H1 (cell line): Measurements from ENCODE around the gene PGP. TPM values are rescaled to one million over a fixed set of nuclear protein-coding genes. Genes with fewer than 3 reads are reported as not detected.

Source experiments
- CTCF ChIA-PET: fragments of 300-600 bp; sonication (Branson Sonifier 250); formaldehyde crosslinking; loops from one replicate; lab custom pipeline; 2021; ENCODE audit not compliant: partially characterized antibody; lab: Charles Lee
- POLR2A ChIA-PET: fragments of 300-600 bp; sonication (Branson Sonifier 250); formaldehyde crosslinking; loops from one replicate; lab custom pipeline; 2021; ENCODE audit warnings: inconsistent platforms; ENCODE audit not compliant: partially characterized antibody; lab: Charles Lee
- DNase-seq, 2 experiments: peaks; one replicate each; pipeline versions ENCODE4 v3.0.0 to v3.0.0-alpha.2; 2010 to 2022; ENCODE audit warnings: low spot score in 2 of 2, low read depth in 1 of 2, mixed read lengths in 1 of 2
- FAIRE-seq: peaks from 2 replicates; lab custom pipeline; 2011; peaks lifted over from hg19 to GRCh38; lab: Jason Lieb, UNC
- H2AFZ ChIP-seq: 2 replicates; pipeline ENCODE4 v1.8.1; 2012; ENCODE audit warnings: low read length, inconsistent platforms
- H2AK5ac ChIP-seq: 2 replicates; pipeline ENCODE4 v1.6.1; 2013; ENCODE audit warnings: low read depth, low read length
- H2BK120ac ChIP-seq: replicated peaks from 2 replicates; pipeline ENCODE3; 2013; ENCODE audit warnings: low read depth, low read length, inconsistent platforms
- H2BK12ac ChIP-seq: 2 replicates; pipeline ENCODE4 v1.6.1; 2013; ENCODE audit warnings: low read depth, low read length
- H2BK15ac ChIP-seq: 2 replicates; pipeline ENCODE4 v1.6.1; 2013; ENCODE audit warnings: low read length
- H2BK20ac ChIP-seq: 2 replicates; pipeline ENCODE4 v1.6.1; 2013; ENCODE audit warnings: low read length
- H2BK5ac ChIP-seq: 2 replicates; pipeline ENCODE4 v1.6.1; 2013; ENCODE audit warnings: low read depth, low read length
- H3K14ac ChIP-seq: 2 replicates; pipeline ENCODE4 v1.6.1; 2013; ENCODE audit warnings: inconsistent platforms; ENCODE audit not compliant: insufficient read length
- H3K18ac ChIP-seq: 2 replicates; pipeline ENCODE4 v1.6.1; 2013; ENCODE audit warnings: low read length; ENCODE audit errors: extremely low read depth
- H3K23ac ChIP-seq: 2 replicates; pipeline ENCODE4 v1.6.1; 2013; ENCODE audit warnings: inconsistent platforms; ENCODE audit not compliant: insufficient read length
- H3K23me2 ChIP-seq: 2 replicates; pipeline ENCODE4 v1.6.1; 2013; ENCODE audit warnings: low read depth, low read length
- H3K27ac ChIP-seq: 2 replicates; pipeline ENCODE4 v1.6.1; 2011; ENCODE audit warnings: low read depth, low read length, inconsistent platforms
- H3K27me3 ChIP-seq, 4 experiments: replicated peaks in 1 of 4; 1 replicate in 1 of 4; 2 replicates in 3 of 4; pipeline versions ENCODE4 v1.6.1 to v1.8.1; 2011 to 2013; ENCODE audit warnings: low read length in 3 of 4, mild to moderate bottlenecking in 3 of 4, inconsistent platforms in 2 of 4, mixed read lengths in 2 of 4, moderate library complexity in 1 of 4; ENCODE audit not compliant: control insufficient read depth in 3 of 4, insufficient read depth in 3 of 4; ENCODE audit errors: extremely low read depth in 1 of 4
- H3K36me3 ChIP-seq, 4 experiments: 2 replicates each; pipeline versions ENCODE4 v1.6.1 to v1.8.1; 2011 to 2013; ENCODE audit warnings: mild to moderate bottlenecking in 4 of 4, low read length in 3 of 4, moderate library complexity in 2 of 4, control low read depth in 1 of 4, inconsistent platforms in 1 of 4; ENCODE audit not compliant: insufficient read depth in 4 of 4, control insufficient read depth in 2 of 4
- H3K4ac ChIP-seq: replicated peaks from 2 replicates; pipeline ENCODE3; 2013; ENCODE audit warnings: low read length, low read depth, mixed read lengths, inconsistent platforms; ENCODE audit not compliant: insufficient read length
- H3K4me1 ChIP-seq, 4 experiments: replicated peaks in 1 of 4; 1 replicate in 1 of 4; 2 replicates in 3 of 4; pipeline versions ENCODE4 v1.6.1 to v1.8.1; 2011 to 2013; ENCODE audit warnings: low read length in 3 of 4, inconsistent platforms in 2 of 4, mixed read lengths in 1 of 4; ENCODE audit not compliant: insufficient read depth in 4 of 4, control insufficient read depth in 3 of 4
- H3K4me2 ChIP-seq, 2 experiments: 2 replicates each; pipeline versions ENCODE4 v1.6.1 to v1.8.1; 2011 to 2013; ENCODE audit warnings: low read depth in 2 of 2, low read length in 2 of 2, control low read depth in 1 of 2, inconsistent platforms in 1 of 2, mild to moderate bottlenecking in 1 of 2; ENCODE audit not compliant: insufficient read depth in 1 of 2
- H3K4me3 ChIP-seq, 4 experiments: fragments of 200-600, 300-600 bp in 1 of 4; sonication (generic), shearing (Covaris generic), sonication (Bioruptor Twin) in 1 of 4; 2 replicates each; pipeline versions ENCODE4 v1.5.1 to v1.8.1; 2011 to 2016; ENCODE audit warnings: low read length in 4 of 4, low read depth in 3 of 4, control low read depth in 2 of 4, inconsistent platforms in 2 of 4, mild to moderate bottlenecking in 2 of 4, mixed read lengths in 1 of 4, moderate library complexity in 1 of 4; ENCODE audit not compliant: insufficient read depth in 2 of 4; ENCODE audit errors: extremely low read depth in 1 of 4
- H3K56ac ChIP-seq: replicated peaks from 2 replicates; pipeline ENCODE3; 2013; ENCODE audit warnings: low read depth, mild to moderate bottlenecking, mixed read lengths, low read length, inconsistent platforms; ENCODE audit not compliant: insufficient read length
- H3K79me1 ChIP-seq: 2 replicates; pipeline ENCODE4 v1.6.1; 2013; ENCODE audit warnings: low read depth, low read length, control low read depth
- H3K79me2 ChIP-seq, 2 experiments: 2 replicates each; pipeline versions ENCODE4 v1.6.1 to v1.8.1; 2012 to 2013; ENCODE audit warnings: low read length in 2 of 2, mild to moderate bottlenecking in 2 of 2, inconsistent platforms in 1 of 2; ENCODE audit not compliant: insufficient read depth in 2 of 2, control insufficient read depth in 1 of 2
- H3K9ac ChIP-seq, 4 experiments: replicated peaks in 1 of 4; 1 replicate in 1 of 4; 2 replicates in 3 of 4; pipeline versions ENCODE4 v1.6.1 to v1.8.1; 2011 to 2013; ENCODE audit warnings: low read depth in 3 of 4, low read length in 3 of 4, control low read depth in 2 of 4, mild to moderate bottlenecking in 2 of 4, moderate library complexity in 2 of 4, inconsistent platforms in 1 of 4; ENCODE audit errors: extremely low read depth in 1 of 4
- H3K9me3 ChIP-seq, 2 experiments: 2 replicates each; pipeline versions ENCODE4 v1.6.1 to v1.8.1; 2012 to 2013; ENCODE audit warnings: mild to moderate bottlenecking in 2 of 2, moderate library complexity in 2 of 2, control low read depth in 1 of 2, inconsistent platforms in 1 of 2, low read depth in 1 of 2, low read length in 1 of 2, mixed read lengths in 1 of 2; ENCODE audit not compliant: insufficient read depth in 2 of 2
- H4K20me1 ChIP-seq, 2 experiments: replicated peaks in 1 of 2; 2 replicates each; pipeline versions ENCODE3 to v1.8.1; 2011 to 2013; ENCODE audit warnings: inconsistent platforms in 2 of 2, low read length in 2 of 2, mild to moderate bottlenecking in 1 of 2; ENCODE audit not compliant: insufficient read depth in 2 of 2, control insufficient read depth in 1 of 2
- H4K5ac ChIP-seq: 2 replicates; pipeline ENCODE4 v1.6.1; 2013; ENCODE audit warnings: low read length, low read depth, mixed read lengths, inconsistent platforms; ENCODE audit not compliant: insufficient read length
- H4K8ac ChIP-seq: 2 replicates; pipeline ENCODE4 v1.8.0; 2013; ENCODE audit warnings: mild to moderate bottlenecking, moderate library complexity, low read length, inconsistent platforms; ENCODE audit not compliant: insufficient read depth; ENCODE audit errors: extremely low read depth
- H4K91ac ChIP-seq: replicated peaks from 2 replicates; pipeline ENCODE3; 2013; ENCODE audit warnings: low read length, mixed read lengths, inconsistent platforms; ENCODE audit not compliant: insufficient read length
- ATF3 ChIP-seq: IDR thresholded peaks from 2 replicates; pipeline ENCODE4 v1.6.1; 2011; ENCODE audit warnings: low read depth, mild to moderate bottlenecking, low read length; ENCODE audit not compliant: insufficient read depth
- FOSL1 ChIP-seq: IDR thresholded peaks from 2 replicates; pipeline ENCODE4 v1.6.1; 2011; ENCODE audit warnings: mild to moderate bottlenecking, low read depth, low read length, moderate library complexity; ENCODE audit not compliant: insufficient read depth
- POLR2A ChIP-seq, 2 experiments: IDR thresholded peaks; 1 replicate in 1 of 2; 2 replicates in 1 of 2; pipeline ENCODE4 v1.6.1; 2011; ENCODE audit warnings: low read depth in 2 of 2, low read length in 2 of 2, mild to moderate bottlenecking in 2 of 2; ENCODE audit errors: control extremely low read depth in 1 of 2
- WGBS, 2 experiments: shearing (Covaris generic) in 1 of 2; methylation state at CpG; one replicate each; pipeline versions ENCODE4 v1.1.6 to v1.1.7; 2013 to 2015; ENCODE audit warnings: low lambda C conversion rate in 2 of 2, mixed read lengths in 2 of 2, inconsistent platforms in 1 of 2, low coverage in 1 of 2, missing lambda C conversion rate in 1 of 2; ENCODE audit not compliant: insufficient replicate concordance in 2 of 2, insufficient coverage in 1 of 2, insufficient read length in 1 of 2; ENCODE audit errors: extremely low coverage in 1 of 2, missing lambda C conversion rate in 1 of 2; 5-methylcytosine and 5-hydroxymethylcytosine counted together
- polyA plus RNA-seq, 7 experiments: library from polyadenylated mRNA; depleted of rRNA in 3 of 7; stranded (reverse) in 5 of 7; unstranded in 2 of 7; fragments of >200 nt in 5 of 7; fragments of 200-250 nt in 2 of 7; gene quantifications; 1 replicate in 5 of 7; 2 replicates in 1 of 7; 4 replicates in 1 of 7; pipeline versions ENCODE4 v1.2.1 to v1.2.3, GENCODE V29; 2011 to 2013; ENCODE audit warnings: missing spikeins in 2 of 7, mixed read lengths in 2 of 7
- total RNA-seq: library from RNA; stranded (reverse); fragmentation: NEBNext Ultra II Directional; extraction: Animal tissue kit (Norgen Biotek cat#: 25700); gene quantifications from 2 replicates; pipeline ENCODE4 v1.2.1, GENCODE V29; 2021

Gene PGP
- total and polyA plus RNA-seq, 2 of the 8 experiments (the other 6 are each of a cell fraction or from before 2014, with no cell fraction given) = 30.9 to 55.9 TPM

GRCh38 chr16:2212362-2213324, 2.0 kb downstream of the PGP start:
- ChIA-PET POLR2A (interaction anchor here (0.6 to 15.1 kb wide), 12 partner anchors 9 to 219 kb away, joined by 3 to 156 read pairs (median 3); partner anchors contain the start of genes CASKIN1, E4F1 and TRAF7), CTCF (interaction anchor here (0.9 to 1.2 kb wide), 2 partner anchors 17 to 44 kb away, joined by 3 to 6 read pairs; no protein-coding TSS in a partner anchor)
- H4K8ac ChIP-seq = peak overlapping the region; percentile 5; the same call in 1 of the 2 replicates
- H3K36me3 ChIP-seq = peaks cover 7 to 33% (median 15%) of the 10 kb centered on the region in 4 experiments; a peak in 6 of 8 replicates
- H2AK5ac ChIP-seq = no peak overlapping the region
- DNase-seq (no peak), FAIRE-seq (no peak)
- no peak overlapping the region for H4K91ac ChIP-seq
- no peak overlapping the region for H2BK120ac ChIP-seq
- 92% methylated on average over 19 of the region's 19 CpGs; no CpG with 5 or more reads in 1 of the 2 experiments for WGBS, 2 experiments
- H3K4me3 ChIP-seq = peak overlapping the region; percentile 74 to 92 (median 78); a peak in 5 of 8 replicates
- H2BK20ac ChIP-seq = no peak overlapping the region
- peaks cover 9% of the 10 kb centered on the region for H3K23me2 ChIP-seq
- H3K18ac ChIP-seq = no peak overlapping the region
- H4K20me1 ChIP-seq = peaks cover 8 to 40% of the 10 kb centered on the region in 2 experiments
- no peak overlapping the region for H3K4ac ChIP-seq
- peak overlapping the region; percentile 80 to 84; a peak in 3 of 4 replicates for H3K4me2 ChIP-seq
- H3K4me1 ChIP-seq = peaks cover 0 to 17% (median 5%) of the 10 kb centered on the region in 4 experiments; a peak in 5 of 7 replicates
- H3K9ac ChIP-seq = peak overlapping the region in 1 of 4 experiments; percentile 63; a peak in 2 of 7 replicates
- no peak overlapping the region for H4K5ac ChIP-seq
- no peaks in the 10 kb centered on the region for H3K27me3 ChIP-seq
- H3K79me1 ChIP-seq = peaks cover 4% of the 10 kb centered on the region
- no peak overlapping the region for H2AFZ ChIP-seq
- no peak overlapping the region for H3K14ac ChIP-seq
- TF ChIP-seq FOSL1 (no peak), ATF3 (no peak), POLR2A (IDR thresholded peaks at IDR 0.05; ENCODE audit: control extremely low read depth in 1 of 2, low read depth in 2 of 2, low read length in 2 of 2) (peak in 1 of 2 experiments; percentile 24; a peak in 1 of 3 replicates)
- no peak overlapping the region for H3K27ac ChIP-seq
- H2BK12ac ChIP-seq = no peak overlapping the region
- no peak overlapping the region for H2BK15ac ChIP-seq
- no peak overlapping the region for H2BK5ac ChIP-seq
- H3K23ac ChIP-seq = no peak overlapping the region
- H3K56ac ChIP-seq = no peak overlapping the region
- H3K79me2 ChIP-seq = peaks cover 3 to 18% of the 10 kb centered on the region in 2 experiments; a peak in 3 of 4 replicates
- H3K9me3 ChIP-seq = no peaks in the 10 kb centered on the region
